GM12878 (cell line): ENCODE measurements around the gene OPCML. TPM values are rescaled to one million over a fixed set of nuclear protein-coding genes. Genes with fewer than 3 reads are reported as not detected.

ENCODE experiments used
- ATAC-seq: fragments of 200-7000 bp; cut with Tn5 transposase; 3 replicates; pipeline ENCODE4 v1.9.1; 2020; ENCODE audit warnings: mild to moderate bottlenecking, moderate library complexity
- BruUV-seq: library from RNA; stranded (reverse); fragments of 400-500 nt; replicated peaks from 2 replicates; lab custom pipeline; 2021; lab: Mats Ljungman, UMichigan
- CTCF ChIA-PET: fragments of 300-600 bp; sonication (Branson Sonifier 250); formaldehyde crosslinking; extraction: SDS; loops from one replicate; lab custom pipeline; 2021; ENCODE audit warnings: inconsistent platforms; lab: Yijun Ruan, JAX
- POLR2A ChIA-PET: fragments of 350-600 bp; formaldehyde crosslinking; extraction: SDS; loops from one replicate; lab custom pipeline; 2021; ENCODE audit warnings: inconsistent platforms; lab: Charles Lee
- RAD21 ChIA-PET: fragments of 300-600 bp; sonication (Branson Sonifier 250); formaldehyde crosslinking; loops from one replicate; lab custom pipeline; 2023; ENCODE audit warnings: antibody characterized with exemption; ENCODE audit not compliant: unreplicated experiment; lab: Charles Lee
- SMC1A ChIA-PET: fragments of 300-600 bp; sonication (Branson Sonifier 250); formaldehyde crosslinking; loops from one replicate; lab custom pipeline; 2023; ENCODE audit not compliant: unreplicated experiment, uncharacterized antibody; lab: Charles Lee
- DNase-seq: peaks from one replicate; pipeline ENCODE4 v3.0.0-alpha.2; 2011; ENCODE audit warnings: low read depth, low spot score
- FAIRE-seq: peaks from 3 replicates; lab custom pipeline; 2011; peaks lifted over from hg19 to GRCh38; lab: Jason Lieb, UNC
- H2AFZ ChIP-seq: 2 replicates; pipeline ENCODE4 v1.6.0; 2011; ENCODE audit warnings: low read depth, low read length, control low read depth; ENCODE audit not compliant: control insufficient read depth
- H3K27ac ChIP-seq: 2 replicates; pipeline ENCODE4 v1.5.1; 2011; ENCODE audit warnings: control low read depth; ENCODE audit not compliant: control insufficient read depth, insufficient read depth
- H3K27me3 ChIP-seq, 2 experiments: replicated peaks in 1 of 2; 2 replicates each; pipeline versions ENCODE4 v1.6.0 to v1.6.1; 2011; ENCODE audit warnings: low read length in 1 of 2; ENCODE audit not compliant: control insufficient read depth in 2 of 2, insufficient read depth in 2 of 2
- H3K36me3 ChIP-seq, 2 experiments: 2 replicates each; pipeline ENCODE4 v1.5.1; 2011; ENCODE audit warnings: low read length in 1 of 2; ENCODE audit not compliant: control insufficient read depth in 2 of 2, insufficient read depth in 2 of 2
- H3K4me1 ChIP-seq: 2 replicates; pipeline ENCODE4 v1.6.1; 2011; ENCODE audit warnings: mild to moderate bottlenecking, low read length, moderate library complexity, mixed read lengths; ENCODE audit not compliant: control insufficient read depth, insufficient read depth
- H3K4me2 ChIP-seq: 2 replicates; pipeline ENCODE4 v1.6.0; 2011; ENCODE audit warnings: control low read depth; ENCODE audit not compliant: control insufficient read depth, insufficient read depth
- H3K4me3 ChIP-seq: fragments of 200-600 bp; sonication (generic); 2 replicates; pipeline ENCODE4 v1.5.1; 2016
- H3K79me2 ChIP-seq: 2 replicates; pipeline ENCODE4 v1.6.0; 2011; ENCODE audit warnings: low read length; ENCODE audit not compliant: control insufficient read depth, insufficient read depth
- H3K9ac ChIP-seq: 2 replicates; pipeline ENCODE4 v1.8.0; 2011; ENCODE audit warnings: low read length, control low read depth, mixed read lengths; ENCODE audit not compliant: control insufficient read depth, insufficient read depth
- H3K9me3 ChIP-seq: replicated peaks from 3 replicates; pipeline ENCODE4 v1.5.1; 2011; ENCODE audit warnings: mild to moderate bottlenecking, low read length; ENCODE audit not compliant: control insufficient read depth, insufficient read depth
- H4K20me1 ChIP-seq: 2 replicates; pipeline ENCODE4 v1.6.0; 2011; ENCODE audit not compliant: control insufficient read depth, insufficient read depth
- EZH2 ChIP-seq: IDR thresholded peaks from 2 replicates; pipeline ENCODE4 v1.6.1; 2012; ENCODE audit warnings: low read depth, mild to moderate bottlenecking, control low read depth, inconsistent platforms, low read length, borderline replicate concordance; ENCODE audit not compliant: control insufficient read depth
- KDM1A ChIP-seq: fragments of 200-600 bp; sonication (generic); IDR thresholded peaks from 2 replicates; pipeline ENCODE4 v1.6.1; 2016; ENCODE audit warnings: borderline replicate concordance
- MTA2 ChIP-seq: fragments of 450-650 bp; IDR thresholded peaks from 2 replicates; pipeline ENCODE4 v1.6.1; 2016; ENCODE audit warnings: low read depth, mild to moderate bottlenecking, moderate library complexity
- MTA3 ChIP-seq: IDR thresholded peaks from 2 replicates; pipeline ENCODE4 v1.6.1; 2012; ENCODE audit warnings: low read length, inconsistent platforms, borderline replicate concordance
- POLR2AphosphoS5 ChIP-seq: IDR thresholded peaks from 2 replicates; pipeline ENCODE4 v1.6.1; 2011; ENCODE audit warnings: mild to moderate bottlenecking, low read length, inconsistent platforms
- TCF7 ChIP-seq: IDR thresholded peaks from 2 replicates; pipeline ENCODE4 v1.6.1; 2014; ENCODE audit warnings: antibody characterized with exemption, borderline replicate concordance
- WGBS: methylation state at CpG from one replicate; pipeline ENCODE4 v1.1.6; 2016; ENCODE audit warnings: low lambda C conversion rate; ENCODE audit not compliant: insufficient replicate concordance, insufficient coverage; ENCODE audit errors: missing lambda C conversion rate; 5-methylcytosine and 5-hydroxymethylcytosine counted together
- in situ Hi-C: fragments of 300-500 bp; cut with MboI; formaldehyde crosslinking; loops from 9 replicates; pipeline ENCODE4 v1.14.3; 2018; ENCODE audit warnings: mixed read lengths
- intact Hi-C: fragments of 100-400 bp; cut with micrococcal nuclease; formaldehyde crosslinking; loops from one replicate; pipeline ENCODE4 v1.14.2; 2022; ENCODE audit not compliant: unreplicated experiment
- polyA plus RNA-seq, 11 experiments: library from polyadenylated mRNA; depleted of rRNA in 4 of 11; unstranded in 6 of 11; stranded (reverse) in 5 of 11; fragments of >200 nt; fragmentation: Nextera tagmentation in 4 of 11; fragmentation: Illumina TruSeq in 1 of 11; extraction: Ambion mirVana in 4 of 11; extraction: Trizol in 1 of 11; gene quantifications; 1 replicate in 1 of 11; 2 replicates in 10 of 11; pipeline versions ENCODE4 v1.2.1 to v1.2.3, GENCODE V29; 2011 to 2016; ENCODE audit warnings: inconsistent platforms in 2 of 11, missing spikeins in 2 of 11, low read depth in 1 of 11
- total RNA-seq, 4 experiments: library from RNA; depleted of rRNA in 3 of 4; stranded (reverse); fragments of >200 nt in 3 of 4; fragmentation: Illumina TruSeq in 1 of 4; extraction: Trizol in 1 of 4; gene quantifications; 2 replicates each; pipeline versions ENCODE4 v1.2.1 to v1.2.3, GENCODE V29; 2013 to 2021
- TF ChIP-seq, protein P1 (sequence below): fragments of 450-650 bp; IDR thresholded peaks from 2 replicates; pipeline ENCODE4 v1.6.1; 2017; ENCODE audit warnings: antibody characterized with exemption, mild to moderate bottlenecking, moderate library complexity
- TF ChIP-seq, protein P2 (sequence below), 3 experiments: IDR thresholded peaks in 2 of 3; conservative IDR thresholded peaks in 1 of 3; 2 replicates each; pipeline ENCODE4 v1.5.1; 2011; ENCODE audit warnings: low read depth in 3 of 3, low read length in 3 of 3, mild to moderate bottlenecking in 3 of 3, control low read depth in 2 of 3, moderate library complexity in 2 of 3, inconsistent platforms in 1 of 3, mixed read lengths in 1 of 3; ENCODE audit not compliant: control insufficient read depth in 2 of 3, insufficient read depth in 1 of 3; ENCODE audit errors: extremely low read depth in 1 of 3
- TF ChIP-seq, protein P3 (sequence below): IDR thresholded peaks from 2 replicates; pipeline ENCODE4 v1.6.1; 2011; ENCODE audit warnings: mild to moderate bottlenecking, low read depth, low read length, moderate library complexity; ENCODE audit not compliant: insufficient replicate concordance
- TF ChIP-seq, protein P4 (sequence below): fragments of 450-650 bp; formaldehyde crosslinking; IDR thresholded peaks from 2 replicates; pipeline ENCODE4 v1.5.0; 2022; ENCODE audit warnings: mild to moderate bottlenecking, missing genetic modification characterization

Gene OPCML
- total and polyA plus RNA-seq, 10 of the 15 experiments (the other 5 are each of a cell fraction or from before 2014, with no cell fraction given), result 0.84 TPM; not detected in 9

DNA sequence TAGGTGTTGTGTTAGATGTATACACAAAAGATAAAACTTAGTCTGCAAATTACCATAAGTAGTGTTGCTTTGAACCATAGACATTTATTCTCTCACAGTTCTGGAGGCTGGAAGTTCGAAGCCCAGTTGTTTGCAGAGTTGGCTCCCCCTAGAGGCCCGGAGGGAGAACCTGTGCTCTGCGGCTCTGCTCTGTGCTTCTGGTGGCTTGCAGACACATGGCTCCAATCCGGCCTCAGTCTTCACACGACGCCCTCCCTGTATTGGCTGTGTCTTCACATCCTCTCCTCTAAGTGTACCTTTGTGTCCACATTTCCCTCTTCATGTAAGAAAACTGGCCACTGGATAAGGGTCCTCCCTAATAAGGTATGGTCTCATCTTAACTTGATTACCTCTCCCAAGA is 128.4 kb downstream of the OPCML start:
- Histone ChIP-seq H3K79me2 (no peaks in the 10 kb centered on the region), H3K4me3 (no peak overlapping the region), H3K4me2 (no peak overlapping the region), H3K36me3 (no peaks in the 10 kb centered on the region), H3K27me3 (no peaks in the 10 kb centered on the region), H2AFZ (no peak overlapping the region), H3K27ac (no peak overlapping the region), H3K9me3 (no peaks in the 10 kb centered on the region; the same call in 1 of the 3 replicates), H4K20me1 (no peaks in the 10 kb centered on the region), H3K4me1 (peaks cover 1% of the 10 kb centered on the region), H3K9ac (no peak overlapping the region)
- ChIA-PET CTCF (no interaction called here), RAD21 (no interaction called here), POLR2A (interaction anchor here (1.4 kb wide), 1 partner anchor 15 kb away, joined by 3 read pairs; no protein-coding TSS in a partner anchor), SMC1A (no interaction called here)
- 60% methylated on average over 6 of the region's 6 CpGs for WGBS
- in situ Hi-C loops (no loop called here), intact Hi-C loops (loop anchor here (5.0 kb wide), 1 partner anchor 272 kb away; no protein-coding TSS in a partner anchor)
- peak; percentile 80 for ATAC-seq
- no TSS peak for BruUV-seq
- no peak for FAIRE-seq
- no peak for DNase-seq
- TF ChIP-seq, protein P1, sequence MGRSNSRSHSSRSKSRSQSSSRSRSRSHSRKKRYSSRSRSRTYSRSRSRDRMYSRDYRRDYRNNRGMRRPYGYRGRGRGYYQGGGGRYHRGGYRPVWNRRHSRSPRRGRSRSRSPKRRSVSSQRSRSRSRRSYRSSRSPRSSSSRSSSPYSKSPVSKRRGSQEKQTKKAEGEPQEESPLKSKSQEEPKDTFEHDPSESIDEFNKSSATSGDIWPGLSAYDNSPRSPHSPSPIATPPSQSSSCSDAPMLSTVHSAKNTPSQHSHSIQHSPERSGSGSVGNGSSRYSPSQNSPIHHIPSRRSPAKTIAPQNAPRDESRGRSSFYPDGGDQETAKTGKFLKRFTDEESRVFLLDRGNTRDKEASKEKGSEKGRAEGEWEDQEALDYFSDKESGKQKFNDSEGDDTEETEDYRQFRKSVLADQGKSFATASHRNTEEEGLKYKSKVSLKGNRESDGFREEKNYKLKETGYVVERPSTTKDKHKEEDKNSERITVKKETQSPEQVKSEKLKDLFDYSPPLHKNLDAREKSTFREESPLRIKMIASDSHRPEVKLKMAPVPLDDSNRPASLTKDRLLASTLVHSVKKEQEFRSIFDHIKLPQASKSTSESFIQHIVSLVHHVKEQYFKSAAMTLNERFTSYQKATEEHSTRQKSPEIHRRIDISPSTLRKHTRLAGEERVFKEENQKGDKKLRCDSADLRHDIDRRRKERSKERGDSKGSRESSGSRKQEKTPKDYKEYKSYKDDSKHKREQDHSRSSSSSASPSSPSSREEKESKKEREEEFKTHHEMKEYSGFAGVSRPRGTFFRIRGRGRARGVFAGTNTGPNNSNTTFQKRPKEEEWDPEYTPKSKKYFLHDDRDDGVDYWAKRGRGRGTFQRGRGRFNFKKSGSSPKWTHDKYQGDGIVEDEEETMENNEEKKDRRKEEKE, result no peak
- TF ChIP-seq POLR2AphosphoS5, result no peak
- TF ChIP-seq, protein P2, sequence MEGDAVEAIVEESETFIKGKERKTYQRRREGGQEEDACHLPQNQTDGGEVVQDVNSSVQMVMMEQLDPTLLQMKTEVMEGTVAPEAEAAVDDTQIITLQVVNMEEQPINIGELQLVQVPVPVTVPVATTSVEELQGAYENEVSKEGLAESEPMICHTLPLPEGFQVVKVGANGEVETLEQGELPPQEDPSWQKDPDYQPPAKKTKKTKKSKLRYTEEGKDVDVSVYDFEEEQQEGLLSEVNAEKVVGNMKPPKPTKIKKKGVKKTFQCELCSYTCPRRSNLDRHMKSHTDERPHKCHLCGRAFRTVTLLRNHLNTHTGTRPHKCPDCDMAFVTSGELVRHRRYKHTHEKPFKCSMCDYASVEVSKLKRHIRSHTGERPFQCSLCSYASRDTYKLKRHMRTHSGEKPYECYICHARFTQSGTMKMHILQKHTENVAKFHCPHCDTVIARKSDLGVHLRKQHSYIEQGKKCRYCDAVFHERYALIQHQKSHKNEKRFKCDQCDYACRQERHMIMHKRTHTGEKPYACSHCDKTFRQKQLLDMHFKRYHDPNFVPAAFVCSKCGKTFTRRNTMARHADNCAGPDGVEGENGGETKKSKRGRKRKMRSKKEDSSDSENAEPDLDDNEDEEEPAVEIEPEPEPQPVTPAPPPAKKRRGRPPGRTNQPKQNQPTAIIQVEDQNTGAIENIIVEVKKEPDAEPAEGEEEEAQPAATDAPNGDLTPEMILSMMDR (IDR thresholded peaks at IDR 0.05 in 2 of 3, conservative IDR thresholded peaks at IDR 0.05 in 1 of 3; ENCODE audit: control insufficient read depth in 2 of 3, extremely low read depth in 1 of 3, insufficient read depth in 1 of 3, low read depth in 3 of 3, low read length in 3 of 3), result peak; percentile 30 to 42 (median 35); a peak in 4 of 6 replicates
- TF ChIP-seq, protein P3, sequence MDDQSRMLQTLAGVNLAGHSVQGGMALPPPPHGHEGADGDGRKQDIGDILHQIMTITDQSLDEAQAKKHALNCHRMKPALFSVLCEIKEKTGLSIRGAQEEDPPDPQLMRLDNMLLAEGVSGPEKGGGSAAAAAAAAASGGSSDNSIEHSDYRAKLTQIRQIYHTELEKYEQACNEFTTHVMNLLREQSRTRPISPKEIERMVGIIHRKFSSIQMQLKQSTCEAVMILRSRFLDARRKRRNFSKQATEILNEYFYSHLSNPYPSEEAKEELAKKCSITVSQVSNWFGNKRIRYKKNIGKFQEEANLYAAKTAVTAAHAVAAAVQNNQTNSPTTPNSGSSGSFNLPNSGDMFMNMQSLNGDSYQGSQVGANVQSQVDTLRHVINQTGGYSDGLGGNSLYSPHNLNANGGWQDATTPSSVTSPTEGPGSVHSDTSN, result no peak
- no peak for TF ChIP-seq MTA3
- no peak for TF ChIP-seq TCF7
- TF ChIP-seq KDM1A, result no peak
- no peak for TF ChIP-seq MTA2
- TF ChIP-seq, protein P4, sequence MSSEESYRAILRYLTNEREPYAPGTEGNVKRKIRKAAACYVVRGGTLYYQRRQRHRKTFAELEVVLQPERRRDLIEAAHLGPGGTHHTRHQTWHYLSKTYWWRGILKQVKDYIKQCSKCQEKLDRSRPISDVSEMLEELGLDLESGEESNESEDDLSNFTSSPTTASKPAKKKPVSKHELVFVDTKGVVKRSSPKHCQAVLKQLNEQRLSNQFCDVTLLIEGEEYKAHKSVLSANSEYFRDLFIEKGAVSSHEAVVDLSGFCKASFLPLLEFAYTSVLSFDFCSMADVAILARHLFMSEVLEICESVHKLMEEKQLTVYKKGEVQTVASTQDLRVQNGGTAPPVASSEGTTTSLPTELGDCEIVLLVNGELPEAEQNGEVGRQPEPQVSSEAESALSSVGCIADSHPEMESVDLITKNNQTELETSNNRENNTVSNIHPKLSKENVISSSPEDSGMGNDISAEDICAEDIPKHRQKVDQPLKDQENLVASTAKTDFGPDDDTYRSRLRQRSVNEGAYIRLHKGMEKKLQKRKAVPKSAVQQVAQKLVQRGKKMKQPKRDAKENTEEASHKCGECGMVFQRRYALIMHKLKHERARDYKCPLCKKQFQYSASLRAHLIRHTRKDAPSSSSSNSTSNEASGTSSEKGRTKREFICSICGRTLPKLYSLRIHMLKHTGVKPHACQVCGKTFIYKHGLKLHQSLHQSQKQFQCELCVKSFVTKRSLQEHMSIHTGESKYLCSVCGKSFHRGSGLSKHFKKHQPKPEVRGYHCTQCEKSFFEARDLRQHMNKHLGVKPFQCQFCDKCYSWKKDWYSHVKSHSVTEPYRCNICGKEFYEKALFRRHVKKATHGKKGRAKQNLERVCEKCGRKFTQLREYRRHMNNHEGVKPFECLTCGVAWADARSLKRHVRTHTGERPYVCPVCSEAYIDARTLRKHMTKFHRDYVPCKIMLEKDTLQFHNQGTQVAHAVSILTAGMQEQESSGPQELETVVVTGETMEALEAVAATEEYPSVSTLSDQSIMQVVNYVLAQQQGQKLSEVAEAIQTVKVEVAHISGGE (CRISPR knock-in tag), result no peak
- no peak for TF ChIP-seq EZH2
